NOMO-1 (cell line): ENCODE results near the gene ITIH4.
"Not testable (repeated sequence)": the region's sequence is repeated elsewhere in the genome, so short reads cannot be mapped to it uniquely, and the experiment has no call there.

Experiments used
- DNase-seq, 2 experiments: peaks; one replicate each; lab custom pipeline; 2025; ENCODE audit not compliant: unreplicated experiment in 2 of 2; lab: John Stamatoyannopoulos, UW

Gene ITIH4

DNA sequence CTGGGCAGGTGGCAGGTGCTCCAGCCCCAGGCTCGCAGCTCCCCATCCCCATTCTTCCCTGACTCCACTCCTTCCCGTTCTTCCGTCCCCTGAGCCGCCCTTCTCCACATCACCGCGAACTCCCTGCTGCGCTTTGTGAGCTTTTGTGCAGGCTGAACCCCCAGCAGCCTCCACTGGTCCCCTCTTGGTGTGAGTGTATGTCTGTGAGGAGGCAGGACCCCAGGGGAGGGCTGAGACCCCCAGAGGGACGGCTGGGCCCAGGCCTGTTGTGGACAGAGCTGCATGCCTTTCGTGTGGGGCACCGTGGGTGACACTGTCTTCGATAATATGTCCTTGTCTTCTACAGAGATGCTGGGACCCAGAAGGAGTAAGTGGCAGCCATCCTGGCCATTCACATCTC, 43.2 kb downstream of the ITIH4 start:
- no peak for DNase-seq

DNA sequence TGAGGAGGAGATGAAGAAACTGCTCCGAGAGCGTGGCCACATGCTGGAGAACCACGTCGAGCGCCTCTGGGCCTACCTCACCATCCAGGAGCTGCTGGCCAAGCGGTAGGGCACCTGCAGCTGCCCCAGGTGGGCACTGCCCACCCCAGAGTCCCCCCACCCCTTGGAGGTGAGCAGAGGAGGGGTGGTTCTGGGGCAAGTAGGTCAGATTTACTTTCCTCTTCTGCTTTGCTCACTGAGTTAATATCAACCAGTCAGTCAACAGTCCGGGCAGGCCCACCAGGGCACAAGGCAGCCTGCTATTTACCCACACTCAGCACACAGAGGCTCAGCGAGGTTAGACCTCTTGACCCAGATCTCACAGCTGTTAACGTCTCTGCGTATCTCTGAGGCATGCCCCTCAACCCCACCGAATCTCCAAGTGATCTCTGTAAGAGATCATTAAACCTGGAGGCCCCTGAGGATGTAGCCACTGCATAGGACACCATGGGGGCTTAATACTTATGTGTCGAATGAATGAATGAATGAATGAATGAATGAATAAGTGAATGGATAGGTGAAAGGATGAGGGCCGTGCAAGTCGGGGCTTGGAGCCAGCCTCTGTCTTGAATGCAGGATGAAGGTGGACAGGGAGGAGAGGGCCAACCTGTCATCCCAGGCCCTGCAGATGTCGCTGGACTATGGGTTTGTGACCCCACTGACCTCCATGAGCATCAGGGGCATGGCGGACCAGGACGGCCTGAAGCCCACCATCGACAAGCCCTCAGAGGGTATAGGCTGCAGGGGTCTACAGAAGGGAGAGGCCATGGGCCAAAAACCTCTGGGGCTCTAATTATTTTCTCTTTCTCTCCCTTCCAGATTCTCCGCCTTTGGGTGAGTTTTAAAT, 43.9 kb downstream of the ITIH4 start:
- DNase-seq, result no peak

GRCh38 chr3:52784931-52785590, 45.4 kb downstream of the ITIH4 start:
- no peak for DNase-seq

DNA sequence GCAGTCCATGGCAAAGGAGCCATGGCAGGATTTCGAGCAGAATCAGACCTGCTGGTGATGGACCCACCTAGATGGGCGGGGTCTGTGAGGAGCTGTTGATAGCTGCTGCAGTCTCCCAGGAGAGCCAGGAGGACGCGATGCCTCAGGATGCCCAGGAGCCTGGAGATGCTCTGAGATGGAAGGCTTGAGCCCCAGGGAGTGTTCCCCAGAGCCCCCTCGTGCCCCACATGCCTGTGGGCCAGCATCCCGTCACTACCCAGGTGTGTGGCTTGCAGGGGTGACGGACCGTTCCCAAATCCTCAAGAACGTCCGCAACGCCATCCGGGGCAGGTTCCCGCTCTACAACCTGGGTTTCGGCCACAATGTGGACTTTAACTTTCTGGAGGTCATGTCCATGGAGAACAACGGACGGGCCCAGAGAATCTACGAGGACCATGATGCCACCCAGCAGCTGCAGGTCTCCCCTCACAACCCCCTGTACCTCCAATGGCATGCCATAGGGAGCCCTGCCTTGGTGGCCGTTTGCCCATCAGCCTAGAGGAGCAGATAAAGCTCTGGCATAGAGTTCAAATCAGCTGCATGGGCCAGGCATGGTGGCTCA, 46.4 kb downstream of the ITIH4 start:
- no peak for DNase-seq

DNA sequence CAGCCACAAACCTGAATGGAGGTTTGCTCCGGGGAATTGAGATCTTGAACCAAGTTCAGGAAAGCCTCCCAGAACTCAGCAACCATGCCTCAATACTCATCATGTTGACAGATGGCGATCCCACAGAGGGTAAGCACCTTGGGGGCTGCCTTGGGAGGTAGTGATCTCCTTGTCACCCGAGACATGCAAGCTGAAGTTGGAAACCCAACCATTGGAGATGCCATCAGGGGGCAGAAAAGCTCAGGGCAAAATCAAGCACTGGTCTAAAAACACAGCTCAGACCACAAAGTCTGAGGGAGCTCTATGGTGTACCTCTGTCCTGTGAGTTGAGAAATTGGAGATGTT, 47.3 kb downstream of the ITIH4 start:
- no peak for DNase-seq

GRCh38 chr3:52782412-52783210, 47.9 kb downstream of the ITIH4 start:
- DNase-seq, result no peak

GRCh38 chr3:52781741-52782140, 48.7 kb downstream of the ITIH4 start:
- DNase-seq, result no peak

- no peak for DNase-seq
These were observed 50.5 kb downstream of the ITIH4 start for GRCh38 chr3:52779837-52780585.

- DNase-seq, result peak; percentile 76 to 82
These were observed 51.2 kb downstream of the ITIH4 start for GRCh38 chr3:52779011-52779836.

DNA sequence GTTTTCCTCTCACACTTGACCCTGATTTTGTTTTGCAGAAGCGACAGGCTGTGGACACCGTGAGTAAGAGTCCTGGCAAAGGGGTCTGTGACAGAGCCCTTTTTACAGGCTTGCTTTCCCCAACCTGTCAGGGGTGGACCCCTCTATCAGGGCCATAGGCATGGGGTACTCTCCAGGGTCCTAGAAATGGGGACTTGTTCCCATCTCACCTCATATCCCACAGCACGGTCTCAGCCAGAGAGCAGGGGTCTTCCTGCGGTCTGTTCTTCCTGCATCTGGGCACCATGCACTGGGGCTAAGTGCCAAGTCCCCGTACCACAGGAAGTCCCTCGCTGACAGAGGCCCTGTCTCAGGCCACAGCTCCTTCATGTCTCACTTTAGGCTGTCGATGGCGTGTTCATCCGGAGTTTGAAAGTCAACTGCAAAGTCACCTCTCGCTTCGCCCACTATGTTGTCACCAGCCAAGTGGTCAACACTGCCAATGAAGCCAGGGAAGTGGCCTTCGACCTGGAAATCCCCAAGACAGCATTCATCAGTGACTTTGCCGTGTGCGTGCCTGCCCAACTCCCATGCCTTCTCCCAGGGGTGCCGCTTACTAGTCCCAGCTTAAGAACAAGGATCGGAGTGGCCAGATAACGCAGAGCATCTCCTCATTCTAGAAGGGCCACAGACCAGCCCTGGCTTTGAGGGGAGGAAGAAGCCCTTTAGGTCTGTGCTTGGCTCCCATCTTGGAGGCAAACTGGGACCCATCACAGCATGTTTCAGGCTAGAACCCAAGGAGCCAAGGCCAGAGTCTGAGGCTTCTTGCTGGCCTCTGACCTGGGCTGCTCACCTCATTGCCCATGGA, 52.3 kb downstream of the ITIH4 start:
- DNase-seq, result no peak

- DNase-seq, result no peak
These were observed 53.1 kb downstream of the ITIH4 start, which contains the start of gene ITIH1 for GRCh38 chr3:52777127-52777958. Gene ITIH1, plus strand, starts transcription at chr3:52777599. Its CDS starts 17 bp downstream, at chr3:52777616.

DNA sequence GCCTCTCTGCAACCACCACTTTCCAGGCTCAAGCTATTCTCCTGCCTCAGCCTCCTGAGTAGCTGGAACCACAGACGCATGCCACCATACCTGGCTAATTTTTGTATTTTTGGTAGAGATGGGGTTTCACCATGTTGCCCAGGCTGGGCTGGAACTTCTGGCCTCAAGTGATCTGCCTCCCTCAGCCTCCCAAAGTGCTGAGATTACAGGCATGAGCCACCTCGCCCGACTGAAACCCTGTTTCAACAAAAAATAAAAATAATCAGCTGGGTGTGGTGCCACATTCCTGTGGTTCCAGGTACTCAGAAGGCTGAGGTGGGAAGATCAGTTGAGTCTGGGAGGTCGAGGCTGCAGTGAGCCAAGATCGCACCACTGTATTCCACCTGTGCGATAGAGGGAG, 54.0 kb downstream of the ITIH4 start:
- DNase-seq, result not testable (repeated sequence)

GRCh38 chr3:52775877-52776276, 54.6 kb downstream of the ITIH4 start:
- no peak for DNase-seq

DNA sequence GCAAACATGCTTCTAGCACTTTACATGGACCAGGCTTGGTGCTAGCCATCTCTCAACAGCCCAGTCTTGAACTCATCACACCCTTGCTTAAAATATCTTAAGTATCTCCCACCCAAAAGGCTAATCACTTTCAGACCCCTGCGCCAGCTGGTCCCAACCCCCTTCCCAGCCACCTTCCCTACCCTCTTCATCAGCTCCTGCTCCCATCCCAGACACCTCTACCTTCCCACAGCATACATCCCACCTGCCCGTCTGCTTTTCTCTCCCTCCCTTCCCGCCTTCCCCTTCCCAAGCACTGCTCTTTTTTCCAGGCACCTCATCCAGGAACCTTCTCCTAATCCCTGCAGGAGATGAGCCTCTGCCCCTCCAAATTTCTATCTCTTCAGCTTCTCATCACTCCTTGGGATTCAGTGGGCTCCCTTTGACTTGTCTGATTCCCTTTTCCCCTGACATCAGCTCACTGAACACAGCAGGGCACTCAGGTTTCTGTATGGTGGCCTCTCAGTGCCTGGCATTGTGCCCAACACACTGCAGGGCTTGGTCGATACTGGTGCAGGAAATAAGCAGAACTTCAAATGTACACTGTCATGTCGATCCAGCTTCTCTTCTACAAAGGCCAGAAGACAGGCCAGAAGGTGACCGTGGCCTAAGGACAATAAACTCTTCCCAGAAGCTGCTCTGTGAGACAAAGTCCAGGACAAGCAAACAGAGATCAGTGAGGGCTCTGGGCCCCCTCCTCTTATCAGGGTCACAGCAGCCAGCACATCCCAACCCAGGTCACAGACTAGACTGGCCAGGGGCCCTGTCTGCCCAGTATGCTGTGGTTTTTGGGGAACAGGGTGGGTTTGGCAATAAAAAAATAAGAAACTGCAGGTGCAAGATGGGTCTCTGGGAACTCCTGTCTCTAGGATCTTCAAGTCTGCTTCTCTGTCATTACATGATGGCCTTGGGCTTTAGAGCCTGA, 55.3 kb downstream of the ITIH4 start:
- peak in 1 of 2 experiments; percentile 5 for DNase-seq

GRCh38 chr3:52774066-52774713, 56.3 kb downstream of the ITIH4 start:
- DNase-seq, result no peak
